Endothelial cell of umbilical vein (primary cell): ENCODE data around the gene TTC22. TPM values are rescaled to one million over a fixed set of nuclear protein-coding genes. Genes with fewer than 3 reads are reported as not detected.
A peak's percentile ranks its signal among the peaks of the same experiment; 100 is the strongest.

Experiments used
- BruUV-seq: library from RNA; stranded (reverse); fragments of 400-500 nt; replicated peaks from 2 replicates; lab custom pipeline; 2021; lab: Mats Ljungman, UMichigan
- CTCF ChIA-PET: fragments of 300-600, 350-600 bp; sonication (Branson Sonifier 250); formaldehyde crosslinking; loops from one replicate; lab custom pipeline; 2021; ENCODE audit warnings: antibody characterized with exemption, inconsistent platforms; lab: Charles Lee
- POLR2A ChIA-PET: fragments of 300-600, 350-600 bp; sonication (Branson Sonifier 250); formaldehyde crosslinking; loops from one replicate; lab custom pipeline; 2021; ENCODE audit warnings: antibody characterized with exemption, inconsistent platforms; lab: Charles Lee
- DNase-seq: peaks from one replicate; pipeline ENCODE4 v3.0.0-alpha.2; 2011; ENCODE audit warnings: low read depth, low spot score
- FAIRE-seq: peaks from 2 replicates; lab custom pipeline; 2011; peaks lifted over from hg19 to GRCh38; lab: Jason Lieb, UNC
- H2AFZ ChIP-seq: 2 replicates; pipeline ENCODE4 v1.6.0; 2012; ENCODE audit warnings: low read depth, low read length, control low read depth, inconsistent platforms
- H3K27ac ChIP-seq: 2 replicates; pipeline ENCODE4 v1.5.1; 2011; ENCODE audit warnings: low read depth, mild to moderate bottlenecking, control low read depth, low read length, moderate library complexity; ENCODE audit not compliant: insufficient read depth
- H3K27me3 ChIP-seq, 2 experiments: 2 replicates each; pipeline versions ENCODE4 v1.6.0 to v1.6.1; 2011; ENCODE audit warnings: low read length in 2 of 2, mixed read lengths in 1 of 2; ENCODE audit not compliant: control insufficient read depth in 2 of 2, insufficient read depth in 2 of 2
- H3K36me3 ChIP-seq, 2 experiments: 2 replicates in 1 of 2; 3 replicates in 1 of 2; pipeline ENCODE4 v1.5.1; 2011; ENCODE audit warnings: low read length in 2 of 2, mild to moderate bottlenecking in 1 of 2, moderate library complexity in 1 of 2; ENCODE audit not compliant: control insufficient read depth in 2 of 2, insufficient read depth in 2 of 2; ENCODE audit errors: extremely low read depth in 1 of 2
- H3K4me1 ChIP-seq: 3 replicates; pipeline ENCODE4 v1.5.1; 2011; ENCODE audit warnings: mild to moderate bottlenecking, low read length; ENCODE audit not compliant: control insufficient read depth, insufficient read depth; ENCODE audit errors: extremely low read depth
- H3K4me2 ChIP-seq: 2 replicates; pipeline ENCODE4 v1.6.1; 2011; ENCODE audit warnings: low read length, control low read depth, mixed read lengths; ENCODE audit not compliant: insufficient read depth
- H3K4me3 ChIP-seq, 3 experiments: fragments of 200-600 bp in 1 of 3; sonication (generic), shearing (Covaris generic) in 1 of 3; replicated peaks in 1 of 3; 2 replicates each; pipeline ENCODE4 v1.5.1; 2011 to 2016; ENCODE audit warnings: control low read depth in 3 of 3, low read length in 3 of 3, mild to moderate bottlenecking in 2 of 3, inconsistent platforms in 1 of 3, low read depth in 1 of 3, moderate library complexity in 1 of 3; ENCODE audit not compliant: insufficient read depth in 1 of 3
- H3K79me2 ChIP-seq: 2 replicates; pipeline ENCODE4 v1.6.0; 2012; ENCODE audit warnings: low read length, inconsistent platforms; ENCODE audit not compliant: control insufficient read depth, insufficient read depth
- H3K9ac ChIP-seq: replicated peaks from 2 replicates; pipeline ENCODE3; 2011; ENCODE audit warnings: low read length, control low read depth; ENCODE audit not compliant: insufficient read depth; ENCODE audit errors: extremely low read depth
- H3K9me1 ChIP-seq: replicated peaks from 3 replicates; pipeline ENCODE4 v1.6.0; 2011; ENCODE audit warnings: mild to moderate bottlenecking, low read length; ENCODE audit not compliant: control insufficient read depth, insufficient read depth; ENCODE audit errors: extremely low read depth
- H3K9me3 ChIP-seq: replicated peaks from 2 replicates; pipeline ENCODE4 v1.5.1; 2012; ENCODE audit warnings: low read length, inconsistent platforms; ENCODE audit not compliant: control insufficient read depth, insufficient read depth
- H4K20me1 ChIP-seq: replicated peaks from 2 replicates; pipeline ENCODE3; 2011; ENCODE audit warnings: mild to moderate bottlenecking, low read length; ENCODE audit not compliant: control insufficient read depth, insufficient read depth; ENCODE audit errors: extremely low read depth
- EZH2 ChIP-seq: IDR thresholded peaks from 2 replicates; pipeline ENCODE4 v1.6.1; 2012; ENCODE audit warnings: borderline replicate concordance, low read depth, mild to moderate bottlenecking, moderate library complexity, low read length, inconsistent platforms; ENCODE audit not compliant: severe bottlenecking
- FOS ChIP-seq: IDR thresholded peaks from 2 replicates; pipeline ENCODE4 v1.6.1; 2011; ENCODE audit warnings: mild to moderate bottlenecking, low read length, moderate library complexity, borderline replicate concordance; ENCODE audit not compliant: insufficient read depth
- GATA2 ChIP-seq: IDR thresholded peaks from 2 replicates; pipeline ENCODE4 v1.7.0; 2011; ENCODE audit warnings: low read depth, mild to moderate bottlenecking, moderate library complexity, mixed read lengths, low read length; ENCODE audit not compliant: insufficient read length, insufficient read depth
- JUN ChIP-seq: IDR thresholded peaks from 2 replicates; pipeline ENCODE4 v1.6.1; 2011; ENCODE audit warnings: borderline replicate concordance, low read depth; ENCODE audit not compliant: insufficient read length, insufficient read depth
- MYC ChIP-seq: IDR thresholded peaks from one replicate; pipeline ENCODE4 v1.6.1; 2011; ENCODE audit warnings: mild to moderate bottlenecking, low read depth, low read length
- POLR2A ChIP-seq: IDR thresholded peaks from 2 replicates; pipeline ENCODE4 v1.6.1; 2012; ENCODE audit warnings: low read depth, mild to moderate bottlenecking, control low read depth, low read length
- POLR2AphosphoS5 ChIP-seq: IDR thresholded peaks from 2 replicates; pipeline ENCODE4 v1.6.1; 2012; ENCODE audit warnings: low read depth, mild to moderate bottlenecking, control low read depth, low read length, moderate library complexity; ENCODE audit not compliant: insufficient read depth
- dilution Hi-C: fragments of 300-500 bp; cut with MboI; formaldehyde crosslinking; loops from one replicate; pipeline ENCODE4 v1.15.0; 2019; ENCODE audit warnings: low sequenced_read_pairs; ENCODE audit not compliant: extremely low pct_ligation_motif_present
- intact Hi-C: fragments of 100-400 bp; cut with micrococcal nuclease; formaldehyde crosslinking; loops from one replicate; pipeline ENCODE4 v1.10.0; 2022
- polyA plus RNA-seq, 4 experiments: library from polyadenylated mRNA; depleted of rRNA in 3 of 4; stranded (reverse) in 3 of 4; unstranded in 1 of 4; fragments of >200 nt; gene quantifications; 2 replicates each; pipeline versions ENCODE4 v1.2.1 to v1.2.3, GENCODE V29; 2011 to 2012; ENCODE audit warnings: missing spikeins in 1 of 4
- total RNA-seq: library from RNA; stranded (reverse); gene quantifications from 2 replicates; pipeline ENCODE4 v1.2.3, GENCODE V29; 2021
- TF ChIP-seq, protein P1 (sequence below), 2 donors: IDR thresholded peaks; 1 replicate in 1 of 2; 2 replicates in 1 of 2; pipeline ENCODE4 v1.5.1; 2011; ENCODE audit warnings: low read length in 2 of 2, mild to moderate bottlenecking in 2 of 2, moderate library complexity in 2 of 2, control low read depth in 1 of 2, inconsistent platforms in 1 of 2, low read depth in 1 of 2; ENCODE audit not compliant: insufficient read depth in 1 of 2; ENCODE audit errors: extremely low read depth in 1 of 2
- TF ChIP-seq, protein P2 (sequence below): IDR thresholded peaks from 2 replicates; pipeline ENCODE4 v1.6.1; 2011; ENCODE audit not compliant: insufficient read depth, insufficient read length

Gene TTC22
- total and polyA plus RNA-seq, 2 donors (not counting 3 experiments of a cell fraction or from before 2014, with no cell fraction given) = not detected

DNA sequence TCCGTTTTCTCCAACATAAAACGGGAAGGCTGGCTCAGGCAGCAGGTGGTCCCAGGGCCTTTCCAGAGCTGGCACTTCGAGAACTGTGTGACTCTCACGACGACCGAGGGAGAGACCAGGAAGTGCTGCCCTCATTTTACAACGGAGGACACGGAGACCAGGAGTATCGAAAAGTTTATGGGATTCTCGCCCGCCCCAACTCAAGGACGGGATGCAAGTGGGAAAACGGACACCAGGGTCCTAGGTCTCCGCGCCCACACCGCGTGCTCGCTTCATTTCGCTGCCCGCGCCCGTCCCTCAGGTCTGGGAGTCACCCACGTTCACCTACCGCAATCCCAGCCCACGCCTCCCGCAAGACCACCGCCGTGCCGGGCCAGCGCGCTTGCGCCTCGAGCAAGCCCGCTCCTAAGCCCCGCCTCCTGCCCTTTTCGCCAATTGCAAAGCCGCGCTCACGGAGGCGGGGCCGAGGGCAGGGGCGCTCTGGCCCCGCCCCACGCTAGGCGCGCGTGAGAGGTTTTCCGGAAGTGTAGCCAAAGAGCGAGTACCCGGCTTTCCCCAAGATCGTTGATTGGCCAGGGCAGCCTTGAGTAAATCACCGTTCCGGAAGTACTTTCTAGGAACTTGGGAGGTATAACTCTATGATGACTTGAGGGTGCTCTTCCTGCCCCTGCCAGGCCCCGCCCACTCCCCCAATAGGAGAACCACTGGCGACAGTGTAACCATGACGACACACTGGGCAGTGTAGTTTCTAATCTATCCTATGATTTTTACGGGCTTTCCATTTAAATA is 36.8 kb downstream of the TTC22 start, which contains the start of gene PARS2:
PARS2 (minus strand) TSS at position 391 of the 789 bp plus-strand sequence. CDS start 5,362 bp downstream, outside the sequence.
- Histone ChIP-seq H3K27ac (peak within 1 kb of the TSS; percentile 68), H3K36me3 (no peaks in the 10 kb centered on the region), H3K27me3 (peaks cover 0 to 4% of the 10 kb centered on the region in 2 experiments), H2AFZ (peak within 1 kb of the TSS; percentile 50), H3K4me2 (peak within 1 kb of the TSS; percentile 86), H3K79me2 (no peaks in the 10 kb centered on the region), H3K9me1 (no peaks in the 10 kb centered on the region), H3K9me3 (no peaks in the 10 kb centered on the region), H4K20me1 (no peaks in the 10 kb centered on the region), H3K9ac (peak within 1 kb of the TSS; percentile 93), H3K4me3 (peak within 1 kb of the TSS; percentile 44 to 90 (median 88)), H3K4me1 (peaks cover 5% of the 10 kb centered on the region)
- no TSS peak for BruUV-seq
- CTCF ChIA-PET = interaction anchor here (0.6 kb wide), 1 partner anchor 264 kb away, joined by 3 read pairs; no protein-coding TSS in a partner anchor
- dilution Hi-C loops (no loop called here), intact Hi-C loops (loop anchor here (1.0 to 10.0 kb wide), 4 partner anchors 49 to 430 kb away; partner anchors contain the start of genes DHCR24 and TTC4)
- POLR2A ChIA-PET = no interaction called here
- TF ChIP-seq POLR2A = peak; percentile 72
- TF ChIP-seq GATA2 = no peak
- TF ChIP-seq EZH2 = no peak
- TF ChIP-seq POLR2AphosphoS5 = peak; percentile 83
- FAIRE-seq (peak; percentile 99), DNase-seq (peak; percentile 100)

DNA sequence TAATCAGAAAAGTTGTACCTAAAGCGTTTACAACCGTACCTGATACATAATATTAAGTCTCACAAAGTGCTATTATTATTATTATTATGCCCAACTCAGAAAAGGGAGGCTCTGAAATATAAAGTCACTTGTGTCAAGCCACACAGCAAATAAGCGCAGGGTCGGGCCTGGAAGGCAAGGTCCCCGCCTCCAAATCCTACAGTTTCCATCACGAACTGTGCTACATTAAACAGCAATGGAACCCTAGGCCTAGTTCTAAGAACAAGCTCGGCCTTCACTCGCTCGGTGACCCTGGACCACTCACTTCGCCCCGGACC is 37.3 kb downstream of the TTC22 start:
- dilution Hi-C loops = no loop called here

More for the DNA sequence above, 37.3 kb downstream of the TTC22 start:
- H3K4me3 ChIP-seq = peak overlapping the region; percentile 10 to 90 (median 88)
- DNase-seq (no peak), FAIRE-seq (peak; percentile 8)
- H3K4me1 ChIP-seq = peaks cover 5% of the 10 kb centered on the region
- H4K20me1 ChIP-seq = no peaks in the 10 kb centered on the region
- H3K36me3 ChIP-seq = peaks cover 0 to under 1% of the 10 kb centered on the region in 2 experiments
- H2AFZ ChIP-seq = peak overlapping the region; percentile 50
- TSS peak; percentile 90 for BruUV-seq
- H3K9me1 ChIP-seq = no peaks in the 10 kb centered on the region
- TF ChIP-seq JUN = no peak
- no peak for TF ChIP-seq POLR2A
- TF ChIP-seq FOS = no peak
- no peak for TF ChIP-seq EZH2
- TF ChIP-seq, protein P1, sequence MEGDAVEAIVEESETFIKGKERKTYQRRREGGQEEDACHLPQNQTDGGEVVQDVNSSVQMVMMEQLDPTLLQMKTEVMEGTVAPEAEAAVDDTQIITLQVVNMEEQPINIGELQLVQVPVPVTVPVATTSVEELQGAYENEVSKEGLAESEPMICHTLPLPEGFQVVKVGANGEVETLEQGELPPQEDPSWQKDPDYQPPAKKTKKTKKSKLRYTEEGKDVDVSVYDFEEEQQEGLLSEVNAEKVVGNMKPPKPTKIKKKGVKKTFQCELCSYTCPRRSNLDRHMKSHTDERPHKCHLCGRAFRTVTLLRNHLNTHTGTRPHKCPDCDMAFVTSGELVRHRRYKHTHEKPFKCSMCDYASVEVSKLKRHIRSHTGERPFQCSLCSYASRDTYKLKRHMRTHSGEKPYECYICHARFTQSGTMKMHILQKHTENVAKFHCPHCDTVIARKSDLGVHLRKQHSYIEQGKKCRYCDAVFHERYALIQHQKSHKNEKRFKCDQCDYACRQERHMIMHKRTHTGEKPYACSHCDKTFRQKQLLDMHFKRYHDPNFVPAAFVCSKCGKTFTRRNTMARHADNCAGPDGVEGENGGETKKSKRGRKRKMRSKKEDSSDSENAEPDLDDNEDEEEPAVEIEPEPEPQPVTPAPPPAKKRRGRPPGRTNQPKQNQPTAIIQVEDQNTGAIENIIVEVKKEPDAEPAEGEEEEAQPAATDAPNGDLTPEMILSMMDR (IDR thresholded peaks at IDR 0.05; ENCODE audit: extremely low read depth in 1 of 2, insufficient read depth in 1 of 2, low read depth in 1 of 2, low read length in 2 of 2) = no peak
- no peak for TF ChIP-seq POLR2AphosphoS5
- no peak for TF ChIP-seq GATA2
- TF ChIP-seq MYC = no peak
- TF ChIP-seq, protein P2, sequence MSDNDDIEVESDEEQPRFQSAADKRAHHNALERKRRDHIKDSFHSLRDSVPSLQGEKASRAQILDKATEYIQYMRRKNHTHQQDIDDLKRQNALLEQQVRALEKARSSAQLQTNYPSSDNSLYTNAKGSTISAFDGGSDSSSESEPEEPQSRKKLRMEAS = no peak
- H3K4me2 ChIP-seq = peak overlapping the region; percentile 86
- ChIA-PET CTCF (no interaction called here), POLR2A (no interaction called here)
- H3K79me2 ChIP-seq = no peaks in the 10 kb centered on the region
- intact Hi-C loops = loop anchor here (1.0 to 10.0 kb wide), 4 partner anchors 48 to 429 kb away; partner anchors contain the start of genes DHCR24 and TTC4
- peak overlapping the region; percentile 93 for H3K9ac ChIP-seq
- peak overlapping the region; percentile 68 for H3K27ac ChIP-seq
- peaks cover 0 to 4% of the 10 kb centered on the region in 2 experiments for H3K27me3 ChIP-seq
- no peaks in the 10 kb centered on the region for H3K9me3 ChIP-seq
